DOHH2 (cell line): Measurements from ENCODE around the gene ARPC4.
A peak's percentile ranks its signal among the peaks of the same experiment; 100 is the strongest.

Experiments used
- H3F3A ChIP-seq: fragments of 200-600 bp; sonication (generic), shearing (Covaris generic); 2 replicates; pipeline ENCODE4 v1.6.0; 2016; ENCODE audit warnings: antibody characterized with exemption, mild to moderate bottlenecking; ENCODE audit not compliant: control insufficient read depth, insufficient read depth
- H3K27ac ChIP-seq: fragments of 200-600 bp; sonication (generic); 2 replicates; pipeline ENCODE4 v1.5.1; 2014; ENCODE audit warnings: low read depth, mild to moderate bottlenecking, low read length, moderate library complexity
- H3K27me3 ChIP-seq: fragments of 200-600 bp; sonication (generic); 2 replicates; pipeline ENCODE4 v1.6.1; 2014; ENCODE audit warnings: mild to moderate bottlenecking, low read length, mixed read lengths; ENCODE audit not compliant: control insufficient read depth
- H3K36me3 ChIP-seq: fragments of 200-600 bp; sonication (generic); 2 replicates; pipeline ENCODE4 v1.6.1; 2014; ENCODE audit warnings: mild to moderate bottlenecking, low read length, moderate library complexity, mixed read lengths; ENCODE audit not compliant: control insufficient read depth
- H3K4me1 ChIP-seq: fragments of 200-600 bp; sonication (generic); 2 replicates; pipeline ENCODE4 v1.6.1; 2014; ENCODE audit warnings: mild to moderate bottlenecking, low read length, mixed read lengths; ENCODE audit not compliant: control insufficient read depth
- H3K4me2 ChIP-seq: fragments of 200-600 bp; sonication (generic); 2 replicates; pipeline ENCODE4 v1.6.0; 2014; ENCODE audit warnings: mild to moderate bottlenecking, low read length, moderate library complexity
- H3K4me3 ChIP-seq: fragments of 200-600 bp; sonication (generic); 2 replicates; pipeline ENCODE4 v1.5.1; 2014; ENCODE audit warnings: mild to moderate bottlenecking, low read length, mixed read lengths
- H3K79me2 ChIP-seq: fragments of 200-600 bp; sonication (generic); 2 replicates; pipeline ENCODE4 v1.6.1; 2014; ENCODE audit warnings: mild to moderate bottlenecking, low read length, mixed read lengths; ENCODE audit not compliant: control insufficient read depth
- H3K9me2 ChIP-seq: fragments of 200-600 bp; sonication (generic); replicated peaks from 2 replicates; pipeline ENCODE4 v1.6.1; 2014; ENCODE audit warnings: mild to moderate bottlenecking, low read length, mixed read lengths; ENCODE audit not compliant: control insufficient read depth
- H3K9me3 ChIP-seq: fragments of 200-600 bp; sonication (generic); 2 replicates; pipeline ENCODE4 v1.6.1; 2014; ENCODE audit warnings: antibody characterized with exemption, low read length, mixed read lengths; ENCODE audit not compliant: control insufficient read depth, insufficient read depth
- H4K20me1 ChIP-seq: fragments of 200-600 bp; sonication (generic); 2 replicates; pipeline ENCODE4 v1.6.0; 2014; ENCODE audit warnings: low read depth, mild to moderate bottlenecking, antibody characterized with exemption, low read length, moderate library complexity; ENCODE audit not compliant: control insufficient read depth, insufficient read depth
- CTCF ChIP-seq: fragments of 200-600 bp; sonication (generic); IDR thresholded peaks from one replicate; pipeline ENCODE4 v1.5.1; 2014; ENCODE audit warnings: antibody characterized with exemption, mild to moderate bottlenecking, low read depth, low read length; ENCODE audit not compliant: poor library complexity, severe bottlenecking
- EZH2phosphoT487 ChIP-seq: fragments of 200-600 bp; sonication (generic); IDR thresholded peaks from 2 replicates; pipeline ENCODE4 v1.6.1; 2017; ENCODE audit warnings: borderline replicate concordance, mild to moderate bottlenecking, antibody characterized with exemption, low read length, moderate library complexity, mixed read lengths

ARPC4 gene

GRCh38 chr3:9792405-9793160, at the start of gene ARPC4, which contains the start of gene TADA3:
TSS of gene ARPC4 (plus strand) at chr3:9793082. CDS start at chr3:9793122, 40 bp downstream.
TSS of gene TADA3 (minus strand) at chr3:9792473. CDS start at chr3:9791466, 1,007 bp downstream.
- H3K27me3 ChIP-seq: no peaks in the 10 kb centered on the region
- peaks cover 23% of the 10 kb centered on the region for H4K20me1 ChIP-seq
- TF ChIP-seq EZH2phosphoT487: no peak
- TF ChIP-seq CTCF: no peak
- no peaks in the 10 kb centered on the region for H3K9me2 ChIP-seq
- H3K4me2 ChIP-seq: peak within 1 kb of the TSS; percentile 82
- no peaks in the 10 kb centered on the region for H3K9me3 ChIP-seq
- H3K4me1 ChIP-seq: peaks cover 40% of the 10 kb centered on the region
- peaks cover 69% of the 10 kb centered on the region for H3K79me2 ChIP-seq
- peaks cover 76% of the 10 kb centered on the region for H3K36me3 ChIP-seq
- peak within 1 kb of the TSS; percentile 98 for H3K4me3 ChIP-seq
- H3F3A ChIP-seq: peaks cover 26% of the 10 kb centered on the region
- peak within 1 kb of the TSS; percentile 79 for H3K27ac ChIP-seq

GRCh38 chr3:9743548-9743947, 49.3 kb upstream of the ARPC4 start:
- Histone ChIP-seq H3K27ac (no peak overlapping the region), H3K4me3 (no peak overlapping the region), H3K4me2 (no peak overlapping the region), H3K9me2 (no peaks in the 10 kb centered on the region), H3K36me3 (peaks cover 96% of the 10 kb centered on the region), H3K79me2 (no peaks in the 10 kb centered on the region), H3F3A (peaks cover 12% of the 10 kb centered on the region), H3K4me1 (no peaks in the 10 kb centered on the region), H3K27me3 (no peaks in the 10 kb centered on the region), H4K20me1 (no peaks in the 10 kb centered on the region), H3K9me3 (no peaks in the 10 kb centered on the region)
- TF ChIP-seq CTCF: no peak
- TF ChIP-seq EZH2phosphoT487: no peak

- Histone ChIP-seq H4K20me1 (no peaks in the 10 kb centered on the region), H3K4me1 (peaks cover 3% of the 10 kb centered on the region), H3K79me2 (no peaks in the 10 kb centered on the region), H3K4me3 (no peak overlapping the region), H3K36me3 (peaks cover 95% of the 10 kb centered on the region), H3K4me2 (no peak overlapping the region), H3K27ac (no peak overlapping the region), H3K9me3 (no peaks in the 10 kb centered on the region), H3F3A (peaks cover 12% of the 10 kb centered on the region), H3K9me2 (no peaks in the 10 kb centered on the region), H3K27me3 (no peaks in the 10 kb centered on the region)
- TF ChIP-seq EZH2phosphoT487: no peak
- no peak for TF ChIP-seq CTCF
Observed at GRCh38 chr3:9744162-9744561, 48.7 kb upstream of the ARPC4 start.
